Urothelium cell line (cell line): Measurements from ENCODE around the gene RTP5.

Experiments
- DNase-seq: peaks from one replicate; pipeline ENCODE4 v3.0.0; 2011; ENCODE audit warnings: low spot score, mixed read lengths
- FAIRE-seq: peaks from 2 replicates; lab custom pipeline; 2011; peaks lifted over from hg19 to GRCh38; lab: Jason Lieb, UNC

Gene RTP5

DNA sequence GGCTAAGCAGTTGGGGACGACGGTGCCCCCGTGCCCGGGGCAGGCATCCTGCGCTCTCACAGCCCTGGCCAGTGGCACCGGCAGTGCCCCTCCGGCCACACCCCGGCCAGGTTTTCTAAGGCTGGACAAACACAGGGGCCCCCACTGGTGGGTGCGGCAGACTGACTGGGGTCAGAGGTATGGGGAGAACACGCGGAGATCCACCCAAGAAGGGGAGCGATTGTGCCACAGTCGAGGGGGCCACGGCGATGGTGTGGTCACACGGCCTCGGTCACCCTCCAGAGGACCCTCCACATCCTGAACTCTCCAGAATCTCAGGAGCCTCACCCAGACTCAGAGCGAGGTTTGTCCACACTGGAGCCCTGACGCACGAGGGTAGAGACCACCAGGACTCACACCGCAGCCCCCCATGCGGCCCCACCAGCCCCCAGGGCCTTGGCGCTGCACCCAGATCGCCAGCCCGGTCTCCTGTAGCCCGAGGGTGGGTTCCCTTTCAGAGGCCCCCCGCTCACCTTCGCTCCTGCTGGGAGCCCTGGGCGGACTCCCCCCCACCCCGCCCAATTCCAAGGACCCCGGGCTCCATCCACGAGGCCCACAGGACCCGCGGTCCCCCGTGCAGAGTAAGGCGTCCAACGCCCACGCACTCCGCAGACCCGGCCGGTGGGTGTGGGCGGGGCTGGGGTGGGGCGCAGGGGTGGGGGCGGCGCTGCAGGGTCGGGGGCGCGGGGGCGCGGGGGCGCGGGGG, 26.0 kb upstream of the RTP5 start:
- DNase-seq = no peak

DNA sequence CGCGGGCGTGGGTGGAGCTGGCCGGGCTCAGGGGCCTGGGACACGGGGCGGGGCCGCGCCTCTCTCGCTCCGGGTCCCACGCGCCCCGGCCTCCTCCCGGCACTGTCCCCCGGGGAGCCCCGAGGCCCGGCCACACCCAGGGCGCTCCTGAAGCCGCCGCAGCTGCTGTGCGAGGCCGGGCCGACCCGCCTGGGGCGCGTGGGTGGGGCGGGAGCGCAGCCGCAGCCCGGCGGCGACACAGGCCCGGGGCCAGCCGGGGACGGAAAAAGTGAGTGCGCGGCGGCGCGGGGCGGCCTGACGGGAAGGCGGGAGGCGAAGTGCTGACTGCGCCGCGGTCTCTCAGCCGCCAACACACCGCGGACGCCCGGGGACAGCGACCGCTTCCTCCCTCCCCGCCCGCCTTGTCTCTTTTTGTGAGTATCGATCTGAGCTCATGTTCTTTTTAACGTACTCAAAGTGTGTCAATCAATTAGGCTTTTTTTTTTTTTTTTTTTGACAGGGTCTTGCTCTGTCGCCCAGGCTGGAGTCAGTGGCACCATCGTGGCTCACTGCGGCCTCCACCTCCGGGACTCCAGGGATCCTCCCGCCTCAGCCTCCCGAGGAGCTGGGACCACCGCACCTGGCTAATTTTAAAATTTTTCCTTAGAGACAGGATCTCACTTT, 25.3 kb upstream of the RTP5 start:
- DNase-seq (peak; percentile 75), FAIRE-seq (no peak)

More for the DNA sequence above, 26.0 kb upstream of the RTP5 start:
- FAIRE-seq = no peak

DNA sequence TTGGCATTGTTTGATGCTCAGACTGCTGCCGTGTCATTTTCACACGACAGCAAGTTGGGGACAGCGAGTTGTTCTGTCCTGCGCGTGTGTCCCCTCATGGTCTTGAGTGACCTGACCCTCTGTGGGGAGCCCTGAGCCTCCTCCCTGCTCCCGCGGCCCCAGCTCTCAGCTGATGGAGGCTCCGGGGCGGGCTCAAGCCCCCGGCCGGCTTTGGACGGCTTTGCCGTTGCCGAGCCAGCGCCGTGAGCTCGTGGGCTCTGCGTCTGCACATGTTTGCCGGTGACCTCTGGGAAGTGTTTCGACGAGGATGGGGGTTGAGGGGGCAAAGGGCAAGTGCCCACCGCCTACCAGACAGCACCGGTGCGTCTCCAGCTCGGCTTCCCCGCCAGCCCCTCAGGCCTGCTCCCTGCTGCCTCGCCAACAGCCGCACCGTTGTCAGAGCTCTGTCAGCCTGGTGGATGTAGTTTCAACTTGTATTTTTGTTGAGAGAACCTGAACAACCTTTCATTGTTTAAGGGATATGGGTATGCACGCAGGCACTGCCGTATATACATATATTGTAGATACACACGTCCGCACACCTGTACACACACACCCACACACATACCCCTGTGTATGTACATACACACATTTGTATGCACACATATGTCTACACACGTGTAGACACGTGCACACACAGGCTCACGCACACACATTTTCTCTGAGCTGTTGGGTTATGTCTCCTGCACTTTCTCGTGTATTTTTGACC, 24.5 kb upstream of the RTP5 start:
- DNase-seq (no peak), FAIRE-seq (no peak)

DNA sequence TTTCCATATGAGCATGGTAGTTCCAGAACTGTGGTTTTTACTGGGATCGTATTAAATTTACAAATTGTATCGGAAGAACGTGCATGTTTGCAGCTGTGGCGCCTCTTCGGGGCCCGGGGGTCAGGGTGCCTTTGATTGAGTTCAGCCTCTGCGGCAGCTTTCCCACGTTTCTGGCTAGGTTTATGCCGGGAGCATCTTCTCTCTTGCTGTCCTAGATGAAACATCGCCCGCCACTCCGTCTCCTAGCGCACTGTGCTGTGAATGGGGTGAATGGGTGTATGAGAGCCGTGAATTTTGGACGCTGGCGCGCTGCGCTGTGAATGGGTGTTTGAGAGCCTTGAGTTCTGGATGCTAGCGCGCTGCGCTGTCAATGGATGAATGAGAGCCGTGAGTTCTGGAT, 23.1 kb upstream of the RTP5 start:
- DNase-seq (no peak), FAIRE-seq (no peak)

DNA sequence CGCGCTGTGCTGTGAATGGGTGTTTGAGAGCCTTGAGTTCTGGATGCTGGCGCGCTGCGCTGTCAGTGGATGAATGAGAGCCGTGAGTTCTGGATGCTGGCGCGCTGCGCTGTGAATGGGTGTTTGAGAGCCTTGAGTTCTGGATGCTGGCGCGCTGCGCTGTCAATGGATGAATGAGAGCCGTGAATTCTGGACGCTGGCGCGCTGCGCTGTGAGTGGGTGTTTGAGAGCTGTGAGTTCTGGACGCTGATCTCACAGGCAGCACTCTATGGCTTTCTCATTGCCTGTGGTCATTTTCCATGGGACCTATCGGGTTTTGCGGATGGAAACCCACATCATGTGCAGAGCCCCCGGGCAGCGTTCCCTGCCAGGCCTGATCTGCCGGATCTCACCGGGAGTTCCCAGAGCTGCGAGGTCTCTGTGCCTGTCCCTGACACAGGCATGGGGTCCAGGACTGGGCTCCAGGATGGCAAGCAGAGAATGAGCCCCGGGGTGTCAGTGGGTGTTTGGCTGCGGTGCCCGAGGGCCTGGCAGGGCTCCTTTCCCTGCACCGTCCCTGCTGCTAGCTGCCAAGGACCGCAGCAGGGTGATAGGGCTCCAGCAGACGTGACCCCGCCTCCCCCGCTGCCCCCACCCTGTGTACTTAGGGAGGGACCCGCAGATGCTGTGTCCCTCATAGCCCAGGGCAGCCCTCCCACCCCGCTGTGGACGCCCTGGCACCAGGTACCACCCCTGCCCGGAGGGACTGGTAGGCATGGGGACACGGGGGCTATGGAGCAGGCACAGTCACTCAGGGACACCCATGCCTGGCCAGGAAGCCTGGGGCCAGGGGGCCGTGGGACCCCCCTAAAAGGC, 20.5 kb upstream of the RTP5 start:
- DNase-seq (no peak), FAIRE-seq (no peak)

DNA sequence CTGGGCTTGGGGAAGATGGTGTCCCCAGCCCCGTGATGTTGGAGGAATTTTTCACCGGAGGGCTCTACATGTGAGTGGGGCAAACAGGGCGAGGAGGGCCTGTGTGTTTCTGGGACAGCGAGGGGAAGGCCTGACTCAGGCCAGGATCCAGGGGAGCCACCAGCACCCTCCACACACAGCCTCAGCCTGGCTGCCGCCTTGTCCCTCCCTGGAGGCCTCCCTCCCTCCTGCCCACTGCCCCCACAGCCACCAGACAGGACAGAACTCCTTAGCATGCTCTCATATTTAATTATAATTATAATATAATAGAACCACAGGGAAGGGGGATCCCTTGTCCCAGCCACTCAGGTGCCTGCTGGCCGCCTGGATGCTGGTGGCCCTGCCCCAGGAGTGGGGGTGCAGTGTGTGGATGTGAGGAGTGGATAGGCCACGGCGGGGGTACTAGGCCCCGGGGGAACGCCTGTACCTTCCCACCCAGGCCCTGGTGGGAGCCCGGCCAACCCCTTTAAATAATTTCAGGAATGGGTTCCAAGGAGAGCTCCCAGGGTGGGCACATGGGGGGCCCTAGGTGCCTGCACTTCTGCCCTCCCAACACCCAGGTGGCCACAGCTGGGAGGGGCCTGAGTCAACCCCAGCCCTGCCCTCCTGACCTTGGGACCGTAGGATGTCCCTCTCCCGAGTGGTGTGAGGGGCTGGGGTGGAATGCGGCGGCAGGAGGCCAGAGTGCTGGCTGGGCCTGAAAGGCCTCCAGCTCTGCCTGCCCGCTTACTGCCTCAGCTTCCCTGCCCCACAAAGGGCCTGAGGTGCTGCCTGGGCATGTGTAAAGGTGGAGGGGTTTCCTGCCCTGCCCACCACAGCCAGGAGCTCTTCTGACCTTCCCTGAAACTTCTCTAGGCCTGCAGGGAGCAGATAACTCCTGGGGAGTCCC, 19.6 kb upstream of the RTP5 start:
- FAIRE-seq = no peak
- no peak for DNase-seq

DNA sequence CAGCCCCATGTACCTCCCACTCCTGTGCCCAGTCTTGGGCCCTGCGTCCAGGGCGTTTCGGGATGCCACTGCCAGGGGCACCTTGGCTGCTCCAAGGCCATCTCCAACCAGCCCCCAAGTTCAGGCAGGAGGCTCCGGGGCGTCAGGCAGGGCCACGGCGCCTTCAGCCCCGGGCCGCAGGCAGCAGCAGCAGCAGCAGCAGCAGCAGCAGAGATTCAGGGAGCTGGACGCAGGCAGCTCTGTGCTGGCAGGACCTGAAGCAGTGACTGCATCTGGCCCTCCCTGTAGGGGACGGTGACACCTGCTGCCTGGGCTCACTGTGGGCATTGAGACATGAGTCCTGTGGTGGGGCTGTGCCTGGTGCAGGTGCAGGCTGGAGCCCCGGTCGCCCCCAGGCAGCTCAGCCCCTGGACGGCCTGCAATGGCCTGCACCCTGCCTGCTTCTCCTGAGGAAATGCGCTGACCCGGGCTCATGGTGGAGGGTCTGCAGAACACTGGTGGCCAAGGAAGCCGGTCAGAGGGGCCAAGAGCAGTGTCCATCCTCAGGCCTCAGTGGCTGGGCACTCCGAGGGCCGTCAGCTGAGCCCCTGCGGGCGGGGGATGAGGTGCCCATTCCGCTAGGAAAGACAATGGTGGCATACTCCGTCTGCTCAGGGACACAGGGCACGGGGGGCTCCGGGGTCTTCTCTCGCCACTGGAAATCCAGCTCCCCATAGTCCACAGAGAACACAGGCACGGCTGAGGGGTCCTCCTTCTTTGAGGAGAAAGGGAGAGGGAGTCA, 18.8 kb upstream of the RTP5 start:
- DNase-seq = no peak
- no peak for FAIRE-seq

DNA sequence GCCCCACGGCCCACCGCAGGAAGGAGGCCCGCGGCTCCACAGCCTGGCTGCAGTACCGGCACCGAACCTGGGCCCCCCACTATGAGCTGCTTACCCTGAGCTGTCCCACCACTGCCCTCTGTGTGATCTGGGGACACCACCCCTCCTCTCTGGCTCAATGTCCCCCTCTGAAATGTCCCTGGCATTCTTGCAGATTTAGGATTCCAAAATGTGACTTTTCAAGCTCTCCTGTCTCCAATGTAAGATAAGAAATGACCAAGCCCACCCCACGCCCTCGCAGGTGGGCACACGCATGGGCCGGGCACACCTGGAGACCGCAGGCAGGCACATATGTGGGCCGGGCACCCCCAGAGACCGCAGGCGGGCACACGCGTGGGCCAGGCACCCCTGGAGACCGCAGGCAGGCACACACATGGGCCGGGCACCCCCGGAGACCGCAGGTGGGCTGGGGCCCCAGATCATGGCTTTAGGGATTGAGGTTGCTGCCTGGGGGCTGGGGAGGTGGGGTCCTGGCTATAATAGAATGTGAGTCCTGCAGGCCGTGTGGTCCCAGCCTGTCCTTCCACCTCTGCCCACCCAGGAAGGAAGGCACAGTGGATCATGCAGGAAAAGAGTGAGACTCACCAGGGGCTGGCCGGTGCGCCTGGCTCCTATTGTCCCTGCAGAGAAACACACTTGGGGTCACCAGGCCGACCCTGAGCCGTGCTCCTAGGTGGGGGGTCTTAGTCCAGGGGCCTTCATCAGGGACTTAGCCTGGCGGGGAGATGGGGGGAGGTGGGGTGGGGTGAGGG, 18.0 kb upstream of the RTP5 start:
- FAIRE-seq (no peak), DNase-seq (no peak)

DNA sequence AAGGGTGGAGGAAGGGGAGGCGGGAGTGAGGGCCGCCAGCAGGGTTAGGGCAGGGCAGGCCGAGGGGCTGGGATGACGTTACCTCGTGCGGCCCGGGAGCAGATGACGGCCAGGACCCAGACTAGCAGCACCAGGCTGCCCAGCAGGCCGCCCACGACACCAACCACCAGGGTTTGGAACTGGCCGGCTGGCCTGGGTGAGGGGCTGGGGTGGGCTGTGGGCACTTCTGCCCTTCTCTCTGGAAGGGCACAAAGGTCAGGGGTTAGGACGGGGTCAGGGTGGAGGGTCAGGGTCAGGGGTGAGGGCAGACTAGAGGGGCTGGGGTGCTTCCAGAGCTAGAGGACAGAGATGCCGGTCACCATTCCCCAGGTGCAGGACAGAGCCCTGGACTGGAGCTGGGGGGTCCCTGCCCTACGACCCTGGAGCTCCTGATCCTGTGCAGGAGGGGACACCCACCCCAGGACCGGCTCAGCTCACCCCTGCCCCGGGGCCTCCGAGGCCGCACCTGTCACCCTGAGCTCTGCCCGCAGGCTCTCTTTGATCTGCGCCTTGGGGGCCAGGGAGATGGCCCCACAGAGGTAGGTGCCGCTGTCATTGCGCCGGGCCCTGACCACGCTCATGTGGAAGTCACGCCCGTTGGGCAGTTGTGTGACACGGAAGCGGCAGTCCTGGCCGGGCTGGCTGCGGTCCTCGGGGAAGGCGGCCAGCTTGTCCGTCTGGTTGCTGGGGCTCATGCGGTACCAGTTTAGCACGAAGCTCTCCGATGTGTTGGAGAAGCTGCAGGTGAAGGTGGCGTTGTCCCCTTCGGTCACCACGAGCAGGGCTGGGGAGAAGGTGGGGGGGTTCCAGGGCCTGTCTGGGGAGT, 17.2 kb upstream of the RTP5 start:
- FAIRE-seq (no peak), DNase-seq (no peak)

DNA sequence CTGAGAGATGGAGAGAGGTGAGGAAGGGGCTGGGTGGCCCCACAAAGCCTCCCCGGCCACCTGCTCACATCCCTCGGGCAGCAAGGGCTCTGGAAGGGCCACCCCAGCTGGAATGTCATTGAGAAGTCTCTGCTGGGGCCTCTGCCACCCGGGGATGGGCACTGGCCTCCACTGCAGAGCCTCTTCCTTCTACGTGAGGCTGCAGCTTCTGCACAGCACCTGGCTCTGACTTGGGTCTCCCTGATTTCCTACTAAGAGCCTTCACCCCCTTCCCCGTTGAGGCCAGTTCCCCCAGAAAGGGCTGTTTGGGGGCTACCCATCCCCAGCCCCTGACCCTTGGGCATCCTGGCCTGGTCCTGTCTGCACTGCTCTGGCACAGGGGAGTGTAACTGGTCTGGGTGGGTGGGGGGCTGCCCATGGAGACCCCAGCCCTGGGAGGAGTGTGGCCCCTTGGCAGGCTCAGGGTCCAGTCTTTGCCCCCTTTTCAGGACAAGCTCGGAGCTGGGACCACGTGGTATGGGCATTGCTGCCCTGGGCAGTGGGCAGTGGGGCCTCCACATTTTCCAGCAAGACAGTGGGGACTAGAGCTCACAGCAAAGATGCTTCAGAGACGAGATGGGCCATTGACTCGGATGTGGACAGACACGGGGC, 16.4 kb upstream of the RTP5 start:
- FAIRE-seq (no peak), DNase-seq (no peak)

DNA sequence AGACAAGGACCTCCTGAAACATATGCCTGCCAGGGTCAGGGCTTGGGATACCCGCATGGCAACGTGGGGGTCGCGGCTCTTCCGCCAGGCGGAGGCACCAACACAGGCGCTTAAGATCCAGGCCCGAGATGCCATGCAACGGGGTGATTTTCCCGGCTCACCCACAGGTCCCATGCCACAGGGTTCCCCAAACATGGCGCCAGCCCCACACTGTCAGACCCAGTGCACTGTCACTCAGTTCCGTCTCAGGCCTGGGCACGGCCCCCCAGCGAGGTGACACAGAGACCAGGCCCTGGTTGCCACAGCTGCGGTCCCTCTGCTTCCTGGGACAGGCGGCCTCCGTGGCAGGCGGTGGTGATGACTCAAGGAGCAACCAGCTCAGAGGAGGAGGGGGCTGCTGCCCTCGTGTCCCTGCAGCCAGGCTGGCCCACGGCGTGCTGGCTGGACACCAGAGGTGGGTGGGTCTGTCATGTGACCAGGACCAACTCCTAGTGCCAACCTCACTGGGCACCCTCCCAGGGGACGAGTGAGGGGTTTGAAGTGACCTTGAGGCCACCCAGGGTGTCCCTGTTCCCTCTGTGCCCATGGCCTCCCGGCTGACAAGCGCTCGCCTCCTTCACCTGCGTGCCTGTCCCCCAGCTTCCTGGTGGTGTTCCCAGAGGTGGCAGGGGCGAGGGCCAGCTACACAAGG, 15.7 kb upstream of the RTP5 start:
- DNase-seq (peak; percentile 69), FAIRE-seq (peak; percentile 65)

DNA sequence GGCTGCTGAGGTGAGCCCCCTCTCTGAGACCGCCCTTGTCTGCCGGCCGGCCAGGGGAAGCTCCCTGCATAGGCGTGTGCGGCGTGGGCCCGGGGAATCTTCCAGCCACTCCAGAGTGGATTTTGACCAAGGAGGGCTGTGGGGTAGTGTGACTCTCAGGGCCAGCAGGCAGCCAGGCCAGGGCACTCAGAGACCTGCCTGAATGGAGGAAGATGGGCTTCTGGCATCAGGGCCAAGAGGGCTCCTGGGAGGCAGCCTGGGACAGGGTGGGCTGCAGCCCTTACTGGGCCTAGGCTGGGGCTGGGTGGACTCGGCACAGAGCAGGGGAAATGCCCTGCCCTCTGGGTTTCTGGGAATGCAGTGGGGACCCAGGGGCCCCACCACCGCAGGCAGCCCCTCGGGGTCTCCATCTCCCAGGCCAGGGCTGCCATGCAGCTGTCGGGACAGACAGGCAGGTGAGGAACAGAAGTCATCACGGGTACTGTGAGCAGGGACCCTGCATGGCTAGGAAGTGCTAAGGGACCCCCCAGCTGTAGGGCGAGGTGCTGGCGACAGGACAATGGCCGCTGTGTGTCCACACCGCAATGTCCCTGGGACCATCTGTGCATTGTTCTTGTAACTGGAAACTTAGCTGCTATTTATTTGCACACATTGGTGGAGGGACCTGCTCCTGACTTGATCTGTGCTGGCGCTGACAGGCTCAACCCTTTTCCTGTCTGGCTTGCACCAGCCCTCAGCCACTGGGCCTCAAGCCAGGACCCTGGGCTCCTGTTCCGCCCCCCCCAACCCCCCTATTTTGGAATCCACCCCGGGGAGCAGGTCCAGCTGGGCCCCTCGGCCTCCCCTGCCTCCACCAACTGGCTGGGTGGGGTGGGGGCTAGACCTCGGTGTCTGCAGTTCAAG, 14.9 kb upstream of the RTP5 start:
- no peak for FAIRE-seq

DNA sequence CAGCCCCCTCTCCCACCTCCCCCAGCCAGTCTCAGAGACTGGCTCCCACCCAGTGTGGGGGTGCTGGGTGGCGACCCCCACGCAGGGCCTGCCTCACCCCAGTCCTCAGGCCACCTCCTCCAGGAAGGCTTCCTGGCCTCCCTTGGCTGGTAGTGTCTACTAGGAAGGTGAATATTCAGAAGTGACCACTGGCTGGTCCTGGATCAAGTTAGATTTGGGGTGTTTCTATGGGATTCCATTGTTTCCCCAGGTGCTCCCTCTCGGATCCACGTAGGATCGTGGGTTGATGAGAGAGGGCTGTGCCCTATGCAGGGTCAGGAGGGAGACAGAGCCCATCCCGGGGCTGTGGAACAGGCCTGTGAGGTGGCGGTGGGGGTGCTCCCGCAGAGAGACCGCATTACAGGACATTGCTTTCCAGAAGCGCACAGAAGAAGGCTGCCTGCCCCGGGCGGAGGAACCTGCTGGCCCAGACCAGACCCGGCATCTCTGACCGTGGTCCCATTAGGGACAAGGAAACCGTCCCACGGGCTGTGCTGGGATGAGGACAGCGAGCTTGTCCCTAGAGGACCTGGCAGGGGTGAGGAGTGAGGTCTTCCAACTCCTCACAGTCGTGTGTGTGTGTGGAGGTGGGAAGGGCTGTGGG, 14.2 kb upstream of the RTP5 start:
- no peak for DNase-seq
- FAIRE-seq = no peak

More for the DNA sequence above, 14.9 kb upstream of the RTP5 start:
- no peak for DNase-seq

DNA sequence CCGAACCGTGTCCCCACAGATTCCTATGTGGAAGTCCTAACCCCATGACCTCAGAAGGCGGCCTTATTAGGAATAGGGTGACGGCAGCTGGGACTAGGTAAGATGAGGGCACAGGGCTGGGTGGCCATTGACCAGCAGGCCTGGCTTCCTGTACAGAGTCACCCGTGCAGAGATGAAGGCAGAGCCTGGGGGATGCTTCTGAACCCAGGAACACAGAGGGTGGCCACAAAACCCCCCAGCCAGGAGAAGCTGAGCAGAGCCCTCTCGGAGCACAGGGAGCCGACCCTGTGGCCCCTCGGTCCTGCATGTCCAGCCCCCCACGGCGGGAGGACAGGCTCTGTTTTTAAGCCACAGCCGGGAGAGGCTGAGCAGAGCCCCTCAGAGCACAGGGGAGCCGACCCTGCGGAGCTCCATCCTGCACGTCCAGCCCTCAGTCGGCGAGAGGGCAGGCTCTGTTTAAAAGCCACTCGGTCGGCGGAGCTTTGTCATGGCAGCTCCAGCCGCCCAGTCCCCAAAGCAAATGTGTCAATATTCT, 13.6 kb upstream of the RTP5 start:
- FAIRE-seq = no peak
- DNase-seq = no peak
